NOMO-1 treated with dmso at 0.1 percent for 144 hours (cell line): ENCODE measurements around the gene NCKAP5.

ENCODE experiments used
- DNase-seq: peaks from one replicate; lab custom pipeline; 2025; ENCODE audit not compliant: unreplicated experiment; lab: John Stamatoyannopoulos, UW

Gene NCKAP5

GRCh38 chr2:133574620-133575019, 6.4 kb upstream of the NCKAP5 start:
- no peak for DNase-seq

- no peak for DNase-seq
These were observed 5.9 kb upstream of the NCKAP5 start for GRCh38 chr2:133574186-133574585.

- DNase-seq: no peak
These were observed 5.4 kb upstream of the NCKAP5 start for GRCh38 chr2:133573491-133574162.

- DNase-seq: no peak
These were observed 3.0 kb upstream of the NCKAP5 start for GRCh38 chr2:133571249-133571648.

GRCh38 chr2:133570542-133570941, 2.3 kb upstream of the NCKAP5 start:
- no peak for DNase-seq

GRCh38 chr2:133569286-133569830, 1.1 kb upstream of the NCKAP5 start:
- DNase-seq: no peak

- no peak for DNase-seq
These were observed 335 bp upstream of the NCKAP5 start for GRCh38 chr2:133568598-133568997.

- DNase-seq: no peak
These were observed 5.7 kb downstream of the NCKAP5 start for GRCh38 chr2:133562558-133562957.

GRCh38 chr2:133561045-133561852, 7.0 kb downstream of the NCKAP5 start:
- no peak for DNase-seq

- no peak for DNase-seq
These were observed 10.6 kb downstream of the NCKAP5 start for GRCh38 chr2:133557614-133558013.

- DNase-seq: no peak
These were observed 14.3 kb downstream of the NCKAP5 start for GRCh38 chr2:133553838-133554408.

- DNase-seq: no peak
These were observed 15.0 kb downstream of the NCKAP5 start for GRCh38 chr2:133553251-133553650.

- DNase-seq: no peak
These were observed 15.4 kb downstream of the NCKAP5 start for GRCh38 chr2:133552821-133553220.

GRCh38 chr2:133541797-133542196, 26.5 kb downstream of the NCKAP5 start:
- DNase-seq: no peak

GRCh38 chr2:133541376-133541775, 26.9 kb downstream of the NCKAP5 start:
- no peak for DNase-seq

- DNase-seq: no peak
These were observed 35.3 kb downstream of the NCKAP5 start for GRCh38 chr2:133532919-133533318.

GRCh38 chr2:133531382-133531781, 36.9 kb downstream of the NCKAP5 start:
- DNase-seq: no peak

- DNase-seq: no peak
These were observed 37.6 kb downstream of the NCKAP5 start for GRCh38 chr2:133530645-133531044.

- DNase-seq: no peak
These were observed 41.5 kb downstream of the NCKAP5 start for GRCh38 chr2:133526530-133527300.

- no peak for DNase-seq
These were observed 42.4 kb downstream of the NCKAP5 start for GRCh38 chr2:133525613-133526529.
